GM21529 (cell line): ENCODE results near the gene CDC42BPA.
"Not testable (repeated sequence)": the region's sequence is repeated elsewhere in the genome, so short reads cannot be mapped to it uniquely, and the experiment has no call there.

Source experiments
- ATAC-seq: cut with Tn5 transposase; IDR thresholded peaks from one replicate; pipeline ENCODE4 v1.9.1; 2021; ENCODE audit not compliant: unreplicated experiment

CDC42BPA gene

DNA sequence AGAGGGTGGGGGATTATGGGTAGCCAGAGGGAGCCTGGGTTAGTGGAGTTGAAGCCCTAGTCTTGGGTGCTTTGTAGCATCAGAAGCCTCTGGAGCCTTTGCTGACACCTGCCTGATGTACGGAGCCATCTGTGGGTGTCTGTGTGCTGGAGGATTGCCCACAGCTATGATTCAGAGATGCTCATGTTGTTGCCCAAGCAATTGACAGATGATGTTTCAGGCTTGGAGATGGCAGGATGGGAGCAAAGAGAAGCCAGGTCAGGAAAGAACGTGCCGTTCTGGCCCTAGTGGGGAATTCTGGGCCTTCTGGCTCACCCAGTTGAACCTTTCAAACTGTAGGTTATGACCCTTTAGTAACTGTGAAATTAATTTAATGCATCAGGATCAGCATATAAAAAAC lies 350.6 kb downstream of the CDC42BPA start:
- no peak for ATAC-seq

DNA sequence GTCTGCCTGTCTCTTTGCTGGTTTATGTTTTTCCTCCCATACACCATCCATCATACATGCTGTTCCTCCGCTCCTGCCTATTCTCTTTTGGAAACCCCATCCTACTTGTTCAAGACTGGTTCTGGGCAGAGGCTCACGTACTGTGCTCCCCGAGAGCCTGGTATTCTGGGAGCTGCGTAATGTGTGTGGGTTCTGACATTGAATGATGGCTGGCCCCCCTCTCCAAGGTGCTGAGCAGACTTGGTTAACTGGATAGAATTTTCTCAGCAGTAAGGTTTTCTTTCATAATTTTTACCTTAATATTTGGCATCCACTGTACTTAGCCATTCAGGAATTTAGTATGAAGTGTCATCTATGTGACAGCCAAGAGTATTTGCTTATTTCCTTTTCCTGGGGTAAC lies 351.6 kb downstream of the CDC42BPA start:
- ATAC-seq: no peak

DNA sequence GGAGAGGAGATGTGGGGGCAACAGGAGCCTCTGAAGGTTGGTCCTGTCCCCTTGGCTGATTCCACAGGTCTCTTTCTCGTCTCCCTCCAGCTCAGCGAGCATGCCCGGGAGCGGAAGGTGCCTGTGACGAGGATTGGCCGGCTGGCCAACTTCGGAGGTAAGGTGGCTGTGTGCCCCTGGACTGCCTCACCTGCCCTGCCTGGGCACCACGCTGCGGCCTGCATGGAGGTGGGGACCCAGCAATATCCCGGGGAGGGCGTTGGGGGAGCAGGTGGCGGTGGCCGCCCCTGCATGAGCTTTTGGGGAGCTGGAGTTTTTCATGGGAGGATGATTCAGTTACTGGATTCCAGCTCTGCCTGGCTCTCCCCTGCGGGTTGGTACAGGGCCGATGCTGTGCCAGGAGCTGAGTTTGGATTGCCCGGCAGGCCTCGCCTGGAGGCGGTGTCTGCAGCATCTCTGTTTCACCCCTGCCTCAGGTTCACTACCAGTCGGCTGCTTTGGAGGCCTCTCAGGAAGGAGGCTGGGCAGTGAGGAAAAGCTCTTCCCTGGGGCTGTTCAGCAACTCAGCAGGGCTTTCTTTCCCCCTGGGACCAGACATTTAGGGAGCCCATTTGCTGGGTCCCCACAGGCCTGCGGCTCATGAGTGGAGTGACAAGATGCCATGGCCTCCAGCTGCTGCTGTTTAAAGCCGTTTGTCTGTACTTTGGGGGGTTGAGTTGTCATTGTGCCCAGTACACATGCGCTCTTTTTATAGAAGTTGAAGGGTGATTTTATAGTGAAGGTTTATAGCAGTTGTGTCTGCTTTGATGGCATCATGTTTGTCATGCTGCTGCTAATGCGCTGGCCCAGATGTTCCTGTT lies 352.5 kb downstream of the CDC42BPA start:
- no peak for ATAC-seq

DNA sequence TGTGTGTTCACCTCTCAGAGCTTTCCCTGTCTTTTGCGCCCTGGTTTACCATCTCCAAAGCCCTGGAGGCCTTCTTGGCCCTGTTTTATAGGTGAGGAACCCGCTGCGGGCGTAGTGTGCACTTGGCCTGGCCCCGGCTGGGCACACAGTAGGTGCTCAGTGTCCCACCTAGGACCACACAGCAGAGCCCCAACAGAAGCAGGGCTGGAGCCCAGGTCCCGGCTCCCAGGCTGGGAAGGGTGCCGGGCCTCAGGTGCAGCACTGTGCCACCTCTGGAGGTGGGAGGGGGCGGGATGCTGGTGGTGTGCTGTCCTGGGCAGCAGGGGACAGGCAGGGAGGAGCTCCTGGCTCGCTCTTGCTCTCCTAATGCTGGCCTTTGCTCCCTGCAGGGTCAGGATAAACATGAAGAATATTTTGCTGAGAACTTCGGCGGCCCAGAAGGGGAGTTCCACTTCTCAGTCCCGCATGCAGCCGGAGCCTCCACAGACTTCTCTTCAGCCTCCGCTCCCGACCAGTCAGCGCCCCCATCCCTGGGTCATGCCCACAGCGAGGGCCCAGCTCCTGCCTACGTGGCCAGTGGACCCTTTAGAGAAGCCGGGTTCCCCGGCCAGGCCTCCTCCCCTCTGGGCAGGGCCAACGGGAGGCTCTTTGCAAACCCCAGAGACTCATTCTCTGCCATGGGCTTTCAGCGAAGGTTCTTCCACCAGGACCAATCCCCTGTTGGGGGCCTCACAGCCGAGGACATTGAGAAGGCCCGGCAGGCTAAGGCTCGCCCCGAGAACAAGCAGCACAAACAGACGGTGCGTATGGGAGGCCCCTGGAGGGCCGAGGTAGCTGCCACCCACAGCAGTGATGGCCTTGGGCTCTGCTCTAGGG lies 353.4 kb downstream of the CDC42BPA start:
- ATAC-seq: no peak

DNA sequence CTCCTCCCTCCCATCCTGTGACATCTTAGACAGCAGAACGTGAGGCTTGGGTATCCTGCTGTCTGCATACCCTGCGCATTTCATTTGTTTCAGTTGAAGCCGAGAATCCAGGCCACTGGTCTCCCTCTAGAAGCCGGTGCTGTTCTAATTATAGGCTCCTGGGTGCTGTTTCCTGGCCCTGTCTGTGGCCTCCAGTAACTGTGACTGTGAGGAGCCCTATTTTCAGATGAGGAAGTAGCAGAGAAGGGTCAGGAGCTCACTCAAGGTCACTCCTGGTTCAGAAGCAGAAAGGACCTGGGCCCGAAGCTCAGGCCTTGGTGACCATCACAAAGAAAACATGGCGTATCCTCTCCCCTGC lies 354.2 kb downstream of the CDC42BPA start:
- ATAC-seq: no peak

DNA sequence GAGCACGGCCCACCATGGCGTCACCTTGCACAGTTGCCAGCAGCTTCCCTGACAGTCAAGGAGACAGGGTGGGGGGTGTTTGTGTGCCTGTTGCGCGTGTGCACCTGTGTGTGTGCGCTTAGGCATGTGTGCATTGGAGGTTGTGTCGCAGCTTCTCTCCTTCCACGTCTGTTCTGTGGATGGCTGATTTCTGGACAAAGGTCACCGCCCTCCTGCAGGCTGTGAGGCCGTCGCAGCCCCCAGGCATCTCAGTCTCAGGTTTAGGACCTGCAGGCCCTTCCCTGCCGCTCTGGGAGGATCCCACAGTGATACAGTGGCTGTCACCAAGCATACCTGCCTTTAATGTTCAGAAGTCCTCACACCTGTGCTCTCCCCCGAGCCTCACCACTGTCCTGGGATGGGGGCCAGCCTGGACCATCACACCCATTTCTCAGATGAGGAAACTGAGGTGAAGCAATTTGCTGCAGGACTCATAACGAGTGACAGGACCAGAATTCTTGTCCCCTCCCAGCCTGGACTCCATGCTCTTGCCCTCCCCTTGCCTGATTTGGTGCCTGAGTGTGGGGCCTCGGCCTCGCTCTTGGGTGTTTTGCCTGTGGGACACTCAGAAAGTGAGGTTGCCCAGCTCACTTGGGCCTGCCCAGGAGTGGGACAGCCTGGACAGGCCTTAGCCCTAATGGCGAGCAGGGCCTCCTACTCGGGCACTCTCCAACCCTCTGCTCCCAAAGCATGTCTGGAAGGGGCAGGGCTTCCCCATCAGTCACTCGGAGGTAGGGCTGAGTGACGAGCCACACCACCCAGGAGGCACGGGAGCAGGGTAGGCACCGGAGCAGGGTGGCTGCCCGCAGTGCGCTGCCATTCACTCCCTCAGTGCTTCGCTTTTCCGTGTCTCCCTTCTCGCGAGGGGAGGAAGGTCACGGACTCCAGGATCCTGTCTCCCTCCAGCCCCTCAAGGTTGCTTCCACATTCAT lies 355.6 kb downstream of the CDC42BPA start:
- no peak for ATAC-seq

DNA sequence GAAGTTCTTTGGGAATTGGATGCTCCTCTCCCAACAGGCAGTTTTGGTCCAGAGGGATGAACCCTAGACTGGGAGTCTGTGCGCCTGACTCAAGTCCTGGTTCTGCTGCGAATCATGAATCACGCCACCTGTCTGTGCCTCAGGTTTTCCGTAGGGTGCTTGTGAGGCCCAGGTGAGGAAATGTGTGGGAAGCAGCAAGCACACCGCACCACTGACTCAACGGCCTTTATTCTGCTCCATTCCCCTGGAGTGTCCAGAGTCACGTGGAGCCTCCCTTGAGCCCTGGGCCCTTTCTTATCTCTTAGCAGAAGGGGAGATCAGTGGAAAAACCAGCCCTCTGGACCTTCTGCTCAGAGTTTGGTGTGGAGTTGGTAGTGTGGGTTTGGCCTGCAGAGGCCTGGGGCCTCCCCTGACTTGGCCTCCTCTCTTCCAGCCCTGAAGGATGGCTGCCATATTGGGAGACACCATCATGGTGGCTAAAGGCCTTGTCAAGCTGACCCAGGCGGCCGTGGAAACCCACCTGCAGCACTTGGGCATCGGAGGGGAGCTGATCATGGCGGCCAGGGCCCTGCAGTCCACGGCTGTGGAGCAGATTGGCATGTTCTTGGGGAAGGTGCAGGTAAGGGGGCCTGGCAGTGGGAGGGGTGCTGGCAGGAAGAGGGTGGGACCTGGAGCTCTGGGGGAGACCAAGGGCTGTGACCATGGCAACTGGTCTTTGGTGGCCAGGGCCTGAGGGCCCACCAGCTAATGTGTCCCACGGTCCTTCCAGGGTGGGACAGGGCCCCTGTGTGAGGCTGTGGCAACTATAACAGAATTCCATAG lies 357.1 kb downstream of the CDC42BPA start:
- ATAC-seq: no peak

DNA sequence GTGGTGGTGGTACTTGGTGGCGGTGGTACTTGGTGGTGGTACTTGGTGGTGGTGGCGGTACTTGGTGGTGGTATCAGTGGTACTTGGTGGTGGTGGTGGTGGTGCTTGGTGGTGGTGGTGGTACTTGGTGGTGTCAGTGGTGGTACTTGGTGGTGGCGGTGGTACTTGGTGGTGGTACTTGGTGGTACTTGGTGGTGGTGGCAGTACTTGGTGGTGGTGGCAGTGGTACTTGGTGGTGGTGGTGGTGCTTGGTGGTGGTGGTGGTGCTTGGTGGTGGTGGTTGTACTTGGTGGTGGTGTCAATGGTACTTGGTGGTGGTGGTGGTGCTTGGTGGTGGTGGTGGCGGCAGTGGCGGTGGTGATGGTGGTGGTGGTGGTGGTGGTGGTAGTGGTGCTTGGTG lies 358.0 kb downstream of the CDC42BPA start:
- ATAC-seq: no peak

DNA sequence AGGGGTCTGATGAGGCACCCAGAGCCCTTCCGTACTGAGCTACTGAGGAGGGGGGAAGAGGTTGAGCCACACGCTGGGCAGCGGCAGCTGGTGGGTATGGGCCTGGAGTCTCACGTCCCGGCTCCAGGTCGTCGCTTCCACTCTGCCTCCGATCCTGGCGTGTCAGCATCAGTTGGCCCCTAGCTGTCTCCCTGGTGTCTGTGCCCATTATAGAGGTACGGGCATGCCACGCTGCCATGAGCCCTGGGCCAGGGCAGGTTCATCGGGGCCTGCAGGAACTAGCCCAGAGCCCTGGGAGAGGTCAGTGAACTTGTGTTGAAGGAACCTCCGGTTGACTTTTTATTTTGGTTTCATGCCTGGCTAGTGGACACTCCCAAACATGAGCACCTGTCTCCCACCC lies 360.0 kb downstream of the CDC42BPA start:
- ATAC-seq: no peak

DNA sequence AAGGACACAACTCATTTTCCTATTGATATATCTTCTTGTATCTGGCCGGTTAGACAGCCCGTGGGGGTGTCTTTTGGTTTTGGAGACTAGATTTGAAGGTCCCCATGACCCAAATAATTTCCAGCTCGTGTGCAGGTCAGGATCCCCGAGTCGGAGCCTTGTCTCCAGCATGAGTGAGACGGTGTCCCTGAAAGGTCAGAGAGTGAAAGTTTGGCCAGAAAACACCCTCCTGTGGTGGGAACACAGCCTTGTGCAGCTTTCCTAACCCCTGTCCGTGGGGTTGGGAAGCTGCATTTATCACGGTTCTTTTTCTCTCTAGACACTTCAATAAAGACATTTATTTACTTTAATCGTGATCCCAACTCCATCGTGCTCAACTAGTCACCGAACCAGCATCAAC lies 360.6 kb downstream of the CDC42BPA start:
- ATAC-seq: no peak

DNA sequence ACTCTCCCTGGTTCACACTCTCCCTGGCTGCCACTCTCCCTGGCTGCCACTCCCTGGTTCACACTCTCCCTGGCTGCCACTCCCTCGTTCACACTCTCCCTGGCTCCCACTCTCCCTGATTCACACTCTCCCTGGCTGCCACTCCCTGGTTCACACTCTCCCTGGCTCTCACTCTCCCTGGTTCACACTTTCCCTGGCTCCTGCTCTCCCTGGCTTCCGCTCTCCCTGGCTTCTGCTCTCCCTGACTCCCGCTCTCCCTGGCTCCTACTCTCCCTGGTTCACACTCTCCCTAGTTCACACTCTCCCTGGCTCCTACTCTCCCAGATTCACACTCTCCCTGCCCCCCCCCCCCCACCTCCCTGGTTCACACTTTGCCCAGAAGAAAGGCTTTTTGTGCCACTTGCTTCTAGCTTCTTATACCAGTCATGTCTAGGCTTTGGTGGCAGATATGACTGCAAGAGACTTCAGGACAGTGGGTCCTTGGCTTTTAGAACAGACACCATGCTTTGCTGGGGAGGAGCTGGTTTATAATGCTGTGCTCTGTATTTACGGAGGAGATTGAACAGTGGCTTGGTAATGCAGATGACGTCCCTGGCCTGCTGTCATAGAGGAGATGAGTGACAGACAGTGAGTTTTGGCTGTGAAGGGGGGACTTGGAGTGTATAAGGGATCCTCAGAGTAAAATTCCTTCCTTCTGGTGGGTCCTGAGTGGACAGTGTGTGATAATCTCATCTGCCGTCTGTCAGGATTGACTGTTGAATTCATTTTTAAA lies 361.2 kb downstream of the CDC42BPA start:
- ATAC-seq: no peak

DNA sequence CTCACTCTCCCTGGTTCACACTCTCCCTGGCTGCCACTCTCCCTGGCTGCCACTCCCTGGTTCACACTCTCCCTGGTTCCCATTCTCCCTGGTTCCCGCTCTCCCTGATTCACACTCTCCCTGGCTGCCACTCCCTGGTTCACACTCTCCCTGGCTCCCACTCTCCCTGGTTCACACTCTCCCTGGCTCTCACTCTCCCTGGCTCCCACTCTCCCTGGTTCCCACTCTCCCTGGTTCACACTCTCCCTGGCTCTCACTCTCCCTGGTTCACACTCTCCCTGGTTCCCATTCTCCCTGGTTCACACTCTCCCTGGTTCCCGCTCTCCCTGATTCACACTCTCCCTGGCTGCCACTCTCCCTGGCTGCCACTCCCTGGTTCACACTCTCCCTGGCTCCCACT lies 362.4 kb downstream of the CDC42BPA start:
- ATAC-seq: not testable (repeated sequence)

DNA sequence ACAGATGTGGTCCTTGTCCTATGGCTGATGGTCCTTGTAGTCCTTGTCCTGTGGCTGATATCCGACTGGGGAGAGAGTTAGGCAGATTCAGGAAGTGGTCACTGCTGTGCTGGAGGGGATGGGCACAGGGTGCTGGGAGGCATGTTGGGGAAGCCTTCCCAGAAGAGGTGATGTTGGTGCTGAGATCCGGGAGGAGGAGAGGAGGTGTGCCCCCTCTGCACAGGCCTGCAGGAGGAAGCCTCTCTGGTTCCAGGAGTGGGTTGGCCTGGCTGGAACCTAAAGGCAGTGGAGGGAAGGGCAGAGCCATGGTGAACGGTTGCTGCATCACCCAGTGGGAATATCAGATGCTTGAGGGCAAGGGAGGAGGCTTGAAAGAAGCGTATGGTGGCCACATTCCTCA lies 363.5 kb downstream of the CDC42BPA start:
- ATAC-seq: no peak

DNA sequence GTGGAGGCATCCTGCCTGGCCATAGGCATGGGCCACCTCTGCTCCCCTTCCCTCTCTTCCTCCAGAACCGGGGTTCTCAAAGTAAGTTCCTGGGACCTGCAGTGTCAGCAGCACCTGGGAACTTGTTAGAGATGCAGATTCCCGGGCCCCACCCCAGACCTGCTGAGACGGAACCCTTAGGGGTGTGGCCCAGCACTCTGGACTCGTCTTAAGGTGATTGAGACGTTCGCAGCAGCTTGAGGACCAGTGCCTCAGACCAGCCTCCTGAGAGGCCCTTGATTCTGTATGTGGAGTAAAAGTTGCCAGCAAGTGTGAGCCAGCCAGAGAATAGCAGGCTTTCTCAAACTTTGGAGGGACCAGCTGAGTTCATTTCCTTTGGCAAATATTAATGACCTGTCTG lies 364.0 kb downstream of the CDC42BPA start:
- ATAC-seq: no peak

DNA sequence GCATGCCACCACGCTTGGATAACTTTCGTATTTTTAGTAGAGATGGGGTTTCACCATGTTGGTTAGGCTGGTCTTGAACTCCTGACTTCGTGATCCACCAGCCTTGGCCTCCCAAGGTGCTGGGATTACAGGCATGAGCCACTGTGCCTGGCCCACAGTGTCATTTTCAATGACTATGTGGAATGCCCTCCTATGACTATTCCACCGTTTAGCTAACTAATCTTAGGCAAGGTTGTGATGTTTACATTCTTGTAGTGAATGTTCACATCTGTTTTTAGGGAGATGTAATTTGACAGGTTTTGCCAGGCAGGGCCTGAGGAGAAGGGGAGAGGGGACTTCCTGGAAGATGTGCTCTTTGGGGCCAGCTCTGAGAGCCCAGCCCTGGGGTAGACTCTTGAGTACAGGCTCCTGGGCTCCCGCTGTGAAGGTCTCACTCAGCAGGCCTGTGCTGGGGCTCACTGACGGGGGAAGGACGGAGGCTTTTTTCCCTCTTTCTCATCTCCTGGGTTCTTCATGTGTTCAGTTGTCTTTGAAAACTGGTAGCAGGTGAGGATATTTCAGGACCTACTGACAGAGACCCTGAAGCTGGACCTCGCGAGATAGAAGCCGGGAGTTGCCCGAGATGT lies 365.0 kb downstream of the CDC42BPA start:
- ATAC-seq: no peak

DNA sequence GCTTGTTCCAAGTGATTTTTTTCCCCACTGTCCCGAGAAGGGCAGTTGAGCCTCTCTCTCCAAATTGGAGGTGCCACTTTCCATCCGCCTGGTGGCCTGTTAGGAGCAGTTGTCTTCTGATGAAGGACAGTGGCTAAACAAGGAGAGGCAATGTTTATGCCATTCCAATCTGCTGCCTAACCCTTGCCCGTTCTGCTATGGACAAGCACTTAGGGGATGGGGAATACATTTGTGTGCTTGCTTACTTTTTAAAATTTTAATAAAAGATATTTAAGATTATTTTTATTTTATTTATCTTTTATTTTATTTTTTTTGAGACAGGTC lies 366.2 kb downstream of the CDC42BPA start:
- ATAC-seq: no peak

DNA sequence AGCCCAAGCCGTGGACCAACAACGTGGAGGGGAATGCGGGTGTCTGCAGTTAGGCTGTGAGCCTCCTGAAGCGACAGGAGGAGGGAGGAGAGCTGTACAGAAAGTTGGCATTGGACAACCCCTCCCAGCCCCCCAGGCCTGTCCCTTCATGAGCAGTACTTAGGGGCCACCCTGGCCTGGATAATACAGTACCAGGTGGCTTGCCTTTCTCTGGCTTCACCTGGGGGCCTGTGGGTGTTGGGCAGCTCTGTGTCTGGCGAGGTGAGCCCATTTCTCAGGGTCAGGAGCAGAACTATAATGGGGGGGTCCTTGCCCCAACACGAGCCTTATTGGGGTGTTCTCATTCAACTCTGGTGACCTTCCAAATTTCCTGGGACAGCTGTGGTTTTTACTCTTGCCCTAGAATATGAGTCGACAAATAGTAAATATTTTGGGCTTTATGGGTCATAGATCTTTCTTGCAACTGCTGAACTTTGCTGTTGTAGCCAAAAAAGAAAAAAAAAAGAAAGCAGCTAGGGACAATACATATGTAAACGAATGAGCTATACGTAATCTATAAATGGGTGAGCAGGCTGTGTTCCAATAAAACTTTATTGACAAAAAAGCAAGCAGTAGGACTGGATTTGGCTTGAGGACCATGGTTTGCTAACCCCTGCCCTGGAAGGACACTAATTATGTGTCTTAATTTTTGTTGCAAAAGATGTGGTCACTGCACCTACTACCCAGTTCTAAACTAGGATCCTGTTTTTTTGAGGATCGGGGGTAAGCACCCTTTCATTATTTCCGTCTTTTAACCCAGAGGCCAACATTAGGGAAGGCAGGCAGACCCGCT lies 366.8 kb downstream of the CDC42BPA start:
- no peak for ATAC-seq

DNA sequence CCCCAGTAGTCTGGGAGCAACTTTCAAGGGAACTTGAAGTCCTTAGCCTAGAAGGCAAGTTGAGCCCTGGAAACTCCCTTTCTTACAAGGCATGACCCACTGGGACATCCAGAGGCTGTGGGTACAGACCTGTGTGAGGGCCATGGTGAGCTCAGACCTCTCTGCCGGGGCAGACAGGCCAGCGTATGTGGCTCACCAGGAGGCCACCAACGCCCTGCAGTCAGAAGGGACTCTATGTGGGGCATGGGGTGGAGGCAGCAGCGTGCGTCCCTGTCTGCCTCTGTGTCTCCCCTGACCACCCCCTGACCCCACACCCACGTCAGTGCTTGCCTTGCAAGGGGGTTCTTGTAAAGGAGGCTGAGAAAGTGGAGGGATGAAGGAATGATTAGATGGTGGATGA lies 367.4 kb downstream of the CDC42BPA start:
- ATAC-seq: no peak
